ENCODE results near the gene FBXO17.
"Not testable (repeated sequence)": the region's sequence is repeated elsewhere in the genome, so short reads cannot be mapped to it uniquely, and the experiment has no call there.

FBXO17 gene

DNA sequence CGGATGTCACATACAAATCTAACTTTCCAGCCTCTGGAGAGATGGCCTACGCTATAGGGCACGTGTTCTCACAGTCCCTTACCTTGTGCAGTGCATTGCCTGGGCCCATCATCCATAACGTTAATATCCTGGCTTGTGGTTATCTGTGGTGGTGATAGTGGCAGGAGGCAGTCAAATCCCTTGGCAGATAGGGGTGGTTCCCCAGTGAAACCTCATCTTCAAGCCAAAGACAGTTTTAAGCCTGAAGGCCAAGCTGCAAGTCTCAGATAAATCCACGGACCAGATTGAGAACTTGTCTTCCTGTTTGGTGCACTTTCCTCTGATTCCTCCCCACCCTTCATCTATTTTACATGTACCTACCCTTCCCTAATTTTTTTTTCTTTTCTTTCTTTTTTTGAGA is 4.3 kb upstream of the FBXO17 start:
- DNase-seq: no peak

DNA sequence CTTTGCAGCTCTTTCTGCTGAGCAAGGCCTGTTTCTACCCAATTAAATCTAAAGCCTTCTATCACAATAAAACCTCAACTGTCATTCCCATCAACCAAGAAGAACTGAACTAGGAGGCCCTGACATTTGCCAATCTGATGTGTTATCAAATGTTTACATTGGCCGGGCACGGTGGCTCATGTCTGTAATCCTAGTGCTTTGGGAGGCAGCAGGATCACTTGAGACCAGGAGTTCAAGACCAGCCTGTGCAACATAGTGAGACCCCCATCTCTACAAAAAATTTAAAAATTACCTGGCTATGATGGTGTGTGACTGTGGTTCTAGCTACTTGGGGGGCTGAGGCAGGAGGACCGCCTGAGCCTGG is 2.8 kb upstream of the FBXO17 start:
- DNase-seq: no peak

DNA sequence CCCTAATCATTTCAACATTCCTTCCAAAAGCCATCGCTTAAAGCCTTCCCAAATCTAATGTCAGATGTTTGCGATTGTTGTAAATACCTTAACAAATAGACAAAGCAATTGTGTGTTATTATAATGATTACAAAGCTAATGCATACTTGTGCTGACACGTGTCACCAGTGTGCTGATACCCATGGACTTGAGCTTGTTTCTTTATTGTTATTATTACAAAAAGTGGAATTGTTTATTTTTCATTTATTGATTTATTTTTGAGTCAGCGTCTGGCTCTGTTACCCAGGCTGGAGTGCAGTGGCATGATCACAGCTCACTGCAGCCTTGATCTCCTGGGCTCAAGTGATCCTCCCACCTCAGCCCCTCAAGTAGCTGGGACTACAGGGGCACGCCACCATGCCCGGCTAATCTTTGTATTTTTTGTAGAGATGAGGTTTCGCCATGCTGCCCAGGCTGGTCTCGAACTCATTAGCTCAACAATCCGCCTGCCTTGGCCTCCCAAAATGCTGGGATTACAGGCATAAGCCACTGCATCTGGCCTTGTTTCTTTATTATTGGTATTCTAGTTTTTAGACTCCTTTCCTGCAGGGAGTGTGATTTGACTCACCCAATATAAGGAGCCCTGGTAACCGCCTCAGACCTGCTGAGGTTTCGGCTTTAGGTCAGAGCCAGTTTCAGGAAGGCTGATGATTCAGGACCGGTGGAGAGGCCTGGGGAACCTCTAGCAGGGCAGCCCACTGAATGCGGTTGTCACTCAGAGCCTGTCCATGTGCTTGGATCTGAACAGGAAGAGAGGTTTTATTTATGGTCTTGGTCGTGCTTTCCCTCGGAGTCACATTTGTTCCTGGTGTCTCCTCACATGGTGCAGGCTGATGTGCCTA is 2.1 kb upstream of the FBXO17 start:
- no peak for DNase-seq

DNA sequence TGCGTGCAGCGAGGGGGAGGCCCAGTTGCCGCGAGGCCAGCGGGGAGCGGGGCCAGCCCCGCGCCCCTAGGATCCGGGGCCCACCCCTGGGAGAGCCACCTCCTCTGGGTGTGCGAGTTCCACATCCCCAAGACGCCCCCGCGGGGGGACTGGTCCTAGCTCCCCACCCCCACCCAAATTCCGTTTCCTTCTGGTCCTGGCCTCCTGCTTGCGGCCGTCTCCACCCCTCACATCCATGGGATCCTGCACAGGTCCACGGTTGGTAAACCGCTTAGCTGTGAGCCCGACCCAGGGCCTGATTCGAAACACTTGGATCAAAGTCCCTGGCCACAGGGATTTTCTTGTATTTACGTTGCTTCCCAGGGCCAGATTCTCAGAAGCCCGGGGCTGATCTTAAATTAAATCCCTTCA is 324 bp upstream of the FBXO17 start:
- DNase-seq: no peak

DNA sequence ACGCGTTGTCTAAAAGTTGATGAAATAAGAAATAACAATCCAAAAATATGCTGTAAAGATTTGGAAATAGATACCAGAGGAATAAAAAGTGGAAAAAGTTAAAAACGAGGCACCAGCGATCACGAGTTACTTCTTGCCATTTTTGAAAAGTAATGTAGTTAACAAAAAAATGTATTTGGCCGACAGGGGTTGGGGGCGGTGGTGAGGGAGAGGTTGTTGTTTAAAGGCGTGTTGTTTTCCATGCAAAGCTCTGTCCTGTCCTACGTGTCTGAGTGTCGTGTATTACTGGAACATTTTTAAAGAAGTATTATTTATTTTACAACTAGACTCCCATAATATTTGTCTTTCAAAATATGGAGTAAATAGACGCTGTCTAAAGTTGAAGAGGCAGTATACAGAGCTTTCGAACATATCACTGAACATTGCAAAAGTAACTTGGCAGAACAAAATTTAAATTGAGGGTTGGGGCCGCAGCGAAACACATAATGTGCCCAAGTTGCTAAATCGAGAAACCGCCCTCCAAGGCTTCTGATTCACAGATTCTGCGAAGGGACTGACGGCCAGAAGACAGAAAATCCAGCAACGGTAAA is 823 bp downstream of the FBXO17 start:
- no peak for DNase-seq

DNA sequence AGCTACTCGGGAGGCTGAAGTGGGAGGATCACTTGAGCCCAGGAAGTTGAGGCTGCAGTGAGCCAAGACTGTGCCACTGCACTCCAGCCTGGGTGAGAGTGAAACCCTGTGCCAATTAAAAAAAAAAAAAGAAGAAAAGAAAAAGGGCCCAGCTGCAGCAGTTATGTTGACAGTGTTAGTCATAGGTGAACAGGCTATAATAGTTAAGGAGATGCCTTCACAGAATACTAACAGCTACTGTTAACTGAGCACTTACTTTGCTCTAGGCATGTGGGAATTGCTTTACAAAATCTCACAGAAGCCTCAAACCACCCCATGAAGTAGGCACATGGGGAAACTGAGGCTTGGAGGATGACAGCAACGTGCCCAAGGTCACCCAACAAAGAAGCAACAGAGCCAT is 3.9 kb downstream of the FBXO17 start:
- no peak for DNase-seq

DNA sequence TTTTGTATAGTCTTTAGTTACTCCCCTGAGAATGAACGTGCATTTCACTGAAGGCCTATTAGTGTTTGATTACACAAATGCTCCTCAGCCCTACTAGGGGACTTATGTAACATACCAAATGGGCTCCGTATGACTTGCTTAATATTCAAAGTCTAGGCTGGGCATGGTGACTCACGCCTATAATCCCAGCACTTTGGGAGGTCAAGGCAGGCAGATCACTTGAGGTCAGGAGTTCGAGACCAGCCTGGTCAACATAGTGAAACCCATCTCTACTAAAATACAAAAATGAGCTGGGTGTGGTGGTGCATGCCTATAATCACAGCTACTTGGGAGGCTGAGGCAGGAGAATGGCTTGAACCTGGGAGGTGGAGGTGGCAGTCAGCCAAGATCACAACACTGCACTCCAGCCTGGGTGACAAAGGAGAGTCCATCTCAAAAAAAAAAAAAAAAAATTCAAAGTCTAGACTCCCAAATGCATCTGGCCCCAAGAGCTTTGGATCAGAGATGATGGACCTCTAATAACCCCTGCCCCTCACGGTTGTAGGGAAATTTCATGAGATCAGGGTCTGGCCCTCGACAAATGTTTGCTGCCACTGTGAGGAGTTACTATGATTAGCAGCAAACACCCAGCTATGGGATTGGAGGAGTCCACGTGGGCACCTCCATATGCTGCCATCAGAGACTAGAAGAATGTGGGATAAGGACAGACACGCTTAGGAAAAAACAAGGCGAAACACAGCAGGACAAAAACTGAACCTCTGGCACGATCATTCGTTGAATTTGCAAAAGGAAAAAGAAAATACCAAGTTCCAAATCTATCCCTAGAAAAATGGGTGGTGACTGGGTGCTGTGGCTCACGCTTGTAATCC is 4.6 kb downstream of the FBXO17 start:
- no peak for DNase-seq

DNA sequence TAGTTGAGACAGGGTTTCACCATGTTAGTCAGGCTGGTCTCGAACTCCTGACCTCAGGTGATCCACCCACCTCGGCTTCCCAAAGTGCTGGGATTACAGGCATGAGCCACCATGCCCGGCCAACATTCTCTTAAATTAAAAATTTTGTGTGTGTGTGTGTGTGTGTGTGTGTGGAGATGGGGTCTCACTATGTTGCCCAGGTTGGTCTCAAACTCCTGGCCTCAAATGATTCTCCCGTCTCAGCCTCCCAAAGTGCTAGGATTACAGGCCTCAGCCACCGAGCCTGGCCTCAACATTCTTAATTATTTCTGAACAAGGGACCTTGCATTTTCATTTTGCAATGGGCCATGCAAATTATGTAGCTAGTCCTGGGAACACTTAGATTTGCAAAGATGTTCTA is 9.4 kb downstream of the FBXO17 start:
- not testable (repeated sequence) for DNase-seq

DNA sequence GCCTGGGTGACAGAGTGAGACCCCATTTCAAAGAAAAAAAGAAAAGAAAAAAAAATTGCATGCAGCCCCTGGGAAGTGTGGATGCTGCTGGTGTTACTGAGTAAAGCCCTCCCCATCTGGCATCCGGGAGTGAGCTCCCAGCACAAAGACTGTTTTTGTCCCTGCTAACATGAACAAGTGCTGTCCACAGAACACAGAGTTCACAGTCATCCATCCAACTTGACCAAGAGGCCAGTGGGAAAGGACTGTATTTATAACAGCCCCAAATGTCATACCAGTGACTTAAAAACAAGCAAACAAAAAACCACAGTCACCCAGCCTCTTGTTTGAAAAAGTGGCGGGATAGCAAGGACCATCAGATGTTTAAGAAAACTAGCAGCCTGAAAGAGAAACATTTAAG is 10.8 kb downstream of the FBXO17 start:
- no peak for DNase-seq

DNA sequence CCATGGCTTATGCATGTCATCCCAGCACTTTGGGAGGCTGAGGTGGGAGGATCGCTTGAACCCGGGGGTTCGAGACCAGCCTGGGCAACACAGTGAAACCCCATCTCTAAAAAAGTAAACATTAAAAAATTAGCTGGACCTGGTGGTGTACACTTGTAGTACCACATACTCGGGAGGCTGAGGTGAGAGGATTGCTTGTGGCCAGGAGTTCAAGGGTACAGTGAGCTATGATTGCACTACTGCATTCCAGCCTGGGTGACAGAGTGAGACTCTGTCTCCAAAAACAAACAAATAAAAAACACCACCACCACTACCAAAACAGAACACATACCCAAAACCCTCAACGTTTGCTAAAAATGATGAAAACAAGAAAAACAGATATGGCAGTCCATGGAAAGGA is 15.9 kb downstream of the FBXO17 start:
- DNase-seq: no peak

DNA sequence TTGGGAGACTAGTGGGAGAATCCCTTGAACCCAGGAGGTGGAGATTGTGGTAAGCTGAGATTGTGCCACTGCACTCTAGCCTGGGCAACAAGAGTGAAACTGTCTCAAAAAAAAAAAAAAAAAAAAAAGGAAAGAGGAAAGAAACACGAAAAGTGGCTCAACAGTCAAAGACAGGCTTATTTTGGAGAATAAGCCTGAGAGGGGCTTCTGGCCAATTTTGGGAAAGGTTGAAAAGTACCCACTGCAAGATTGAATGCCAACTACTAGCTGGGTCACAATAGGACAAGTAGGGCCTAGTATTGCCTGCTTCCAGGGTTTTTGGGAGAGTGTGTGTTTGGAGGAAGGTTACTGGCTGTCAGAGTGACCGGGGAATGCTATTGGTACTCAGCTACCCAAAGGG is 17.2 kb downstream of the FBXO17 start:
- no peak for DNase-seq

DNA sequence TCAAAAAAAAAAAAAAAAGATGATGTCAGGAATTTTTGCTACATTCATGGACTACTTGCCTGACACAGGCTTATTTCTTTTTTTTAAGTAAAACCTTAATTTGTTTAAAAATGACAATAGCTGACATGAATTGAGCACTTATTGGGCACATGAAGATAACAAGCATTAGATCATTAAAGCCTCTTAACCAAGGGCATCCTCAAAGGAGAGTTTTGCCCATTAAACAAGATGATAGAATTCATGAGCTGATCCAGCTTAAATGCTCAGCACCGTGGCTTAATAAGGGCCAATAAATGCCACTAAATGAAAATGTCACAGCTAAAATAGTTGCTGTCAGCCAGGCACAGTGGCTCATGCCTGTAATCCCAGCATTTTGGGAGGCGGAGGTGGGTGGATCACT is 19.3 kb downstream of the FBXO17 start:
- no peak for DNase-seq

DNA sequence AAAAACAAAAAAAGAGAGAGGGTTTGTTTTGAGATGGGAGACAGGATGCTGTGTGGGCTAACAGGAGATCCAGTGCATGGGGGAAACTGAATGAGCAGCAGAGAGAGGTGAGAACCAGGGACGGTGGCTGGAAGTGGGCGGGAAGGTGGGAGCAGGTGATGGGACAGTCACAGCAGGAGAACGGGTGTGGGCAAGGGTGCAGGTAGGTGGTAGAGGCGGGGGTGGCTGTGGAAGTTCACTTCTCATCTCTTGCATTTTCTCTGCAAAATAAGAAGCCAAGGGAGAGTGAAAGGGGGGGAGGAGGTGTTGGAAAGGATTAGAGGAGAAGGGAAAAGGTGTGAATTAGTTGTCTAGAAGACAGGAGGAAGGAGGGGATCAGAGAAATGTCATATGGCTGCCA is 21.9 kb downstream of the FBXO17 start:
- no peak for DNase-seq

DNA sequence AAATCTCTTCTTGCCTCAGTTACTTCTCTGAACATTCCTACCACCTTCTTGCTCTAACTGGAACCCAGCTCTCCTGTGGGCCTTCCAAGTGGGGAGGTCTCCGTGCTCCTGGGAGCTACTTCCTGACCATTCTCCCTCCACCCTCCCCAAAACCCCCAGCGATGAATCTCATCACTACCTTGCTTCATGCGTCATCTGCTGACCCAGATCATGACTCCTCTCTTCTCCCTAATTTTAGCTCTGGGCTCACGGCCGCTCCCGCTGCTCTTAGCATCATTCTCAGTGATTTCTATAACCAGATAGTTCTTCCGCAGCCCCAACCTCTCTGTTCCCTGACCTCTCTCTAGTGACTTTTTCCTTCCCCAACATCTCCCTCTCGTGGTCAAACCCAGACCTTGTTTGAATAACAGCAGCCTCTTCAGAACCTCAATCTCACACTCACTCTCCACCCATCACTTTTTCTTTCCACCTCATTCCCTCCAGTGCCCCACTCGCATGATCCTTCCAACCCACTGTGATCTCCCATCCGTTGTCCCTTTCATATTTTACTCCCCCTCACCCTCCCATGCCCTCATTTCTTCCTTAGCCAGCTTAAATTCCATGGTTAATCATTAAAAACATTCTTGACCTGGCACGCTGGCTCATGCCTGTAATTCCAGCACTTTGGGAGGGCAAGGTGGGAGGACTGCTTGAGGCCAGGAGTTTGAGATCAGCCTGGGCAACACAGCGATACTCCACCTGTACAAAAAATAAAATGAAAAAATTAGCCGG is 23.0 kb downstream of the FBXO17 start:
- DNase-seq: peak; percentile 52

DNA sequence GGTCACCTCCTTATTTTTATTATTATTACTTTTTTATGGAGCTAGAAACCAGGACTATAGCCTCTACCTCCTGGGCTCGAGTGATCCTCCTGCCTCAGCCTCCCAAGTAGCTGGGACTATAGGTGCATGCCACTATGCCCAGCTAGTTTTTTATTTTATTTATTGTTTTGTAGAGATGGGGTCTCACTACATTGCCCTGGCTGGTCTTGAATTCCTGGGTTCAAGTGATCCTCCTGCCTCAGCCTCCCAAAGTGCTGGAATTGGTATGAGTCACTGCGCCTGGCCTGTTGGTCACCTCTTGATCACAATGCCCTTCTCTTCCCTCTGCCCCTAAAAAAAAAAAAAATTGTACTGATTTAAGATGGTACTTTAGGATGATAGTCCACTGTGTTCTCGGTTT is 24.4 kb downstream of the FBXO17 start:
- no peak for DNase-seq

DNA sequence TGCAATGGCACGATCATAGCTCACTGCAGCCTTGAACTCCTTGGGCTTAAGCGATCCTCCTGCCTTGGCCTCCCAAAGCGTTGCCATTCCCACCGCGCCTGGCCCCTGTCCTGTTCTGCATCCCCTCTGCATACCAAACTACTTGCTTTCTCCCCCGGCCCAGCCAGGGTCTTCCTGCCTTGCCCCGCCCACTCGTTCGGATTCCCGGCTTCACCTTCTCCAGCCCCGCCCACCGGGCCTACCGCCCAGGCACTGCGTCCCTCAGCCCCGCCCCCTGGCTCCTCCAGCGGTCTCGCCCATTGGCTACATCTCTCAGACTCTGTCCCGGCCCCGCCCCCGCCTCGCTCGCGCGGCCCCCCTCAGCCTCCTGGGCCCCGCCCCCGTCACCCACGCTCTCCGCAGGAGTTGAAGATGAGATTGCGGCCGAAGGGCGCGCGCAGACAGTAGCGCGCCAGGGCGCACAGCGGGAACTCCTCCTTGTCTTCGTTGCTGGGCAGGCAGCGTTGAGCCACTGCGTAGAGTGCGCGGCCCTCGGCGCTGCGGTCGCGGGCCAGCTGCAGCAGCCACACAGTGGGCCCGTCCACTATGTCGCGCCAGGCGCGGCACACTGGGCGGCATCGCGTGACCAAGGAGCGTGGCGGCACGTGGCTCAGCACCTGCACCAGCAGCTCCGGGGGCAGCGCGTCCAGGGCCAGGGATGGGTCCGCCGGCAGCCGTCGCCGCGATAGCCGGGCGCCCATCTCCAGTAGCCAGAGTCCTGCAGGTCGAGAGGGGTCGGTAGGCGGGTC is 25.8 kb downstream of the FBXO17 start:
- peak; percentile 19 for DNase-seq

DNA sequence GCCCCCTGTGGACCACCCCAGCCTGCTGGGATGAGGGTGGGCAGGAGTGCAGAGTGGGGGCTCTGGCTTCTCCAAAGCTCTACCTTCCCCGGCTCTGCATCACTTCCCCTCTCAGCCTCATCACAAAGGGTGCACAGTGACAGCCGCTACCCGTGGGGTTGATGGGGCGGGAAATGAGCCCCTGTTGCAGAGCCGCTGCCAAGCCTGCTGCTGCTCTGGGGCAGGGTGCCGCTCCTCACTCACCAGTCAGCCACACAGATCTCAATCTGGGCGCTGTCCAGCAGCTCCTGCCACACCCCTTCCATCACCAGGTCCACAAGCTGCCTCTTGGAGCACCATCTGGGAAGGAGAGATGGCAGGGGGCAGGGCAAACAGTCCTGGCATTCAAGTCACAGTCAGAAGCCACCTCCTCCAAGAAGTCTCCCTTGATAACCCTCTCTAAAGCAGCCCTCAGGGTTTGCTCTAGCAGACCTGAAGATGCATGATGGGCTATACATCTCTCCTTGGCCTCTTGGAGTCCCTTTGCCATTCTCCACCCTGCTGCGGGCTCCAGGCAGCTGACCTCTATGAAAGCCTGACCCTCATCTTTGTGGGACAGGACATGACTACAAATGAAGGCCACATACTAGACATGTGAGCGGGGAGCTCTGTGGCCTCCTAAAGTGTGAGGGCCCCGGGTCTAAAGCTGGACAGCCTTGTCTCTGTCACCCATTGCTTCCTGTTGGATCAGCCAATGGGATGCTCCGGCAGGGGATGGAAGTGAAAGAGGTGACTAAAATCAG is 29.1 kb downstream of the FBXO17 start:
- no peak for DNase-seq

DNA sequence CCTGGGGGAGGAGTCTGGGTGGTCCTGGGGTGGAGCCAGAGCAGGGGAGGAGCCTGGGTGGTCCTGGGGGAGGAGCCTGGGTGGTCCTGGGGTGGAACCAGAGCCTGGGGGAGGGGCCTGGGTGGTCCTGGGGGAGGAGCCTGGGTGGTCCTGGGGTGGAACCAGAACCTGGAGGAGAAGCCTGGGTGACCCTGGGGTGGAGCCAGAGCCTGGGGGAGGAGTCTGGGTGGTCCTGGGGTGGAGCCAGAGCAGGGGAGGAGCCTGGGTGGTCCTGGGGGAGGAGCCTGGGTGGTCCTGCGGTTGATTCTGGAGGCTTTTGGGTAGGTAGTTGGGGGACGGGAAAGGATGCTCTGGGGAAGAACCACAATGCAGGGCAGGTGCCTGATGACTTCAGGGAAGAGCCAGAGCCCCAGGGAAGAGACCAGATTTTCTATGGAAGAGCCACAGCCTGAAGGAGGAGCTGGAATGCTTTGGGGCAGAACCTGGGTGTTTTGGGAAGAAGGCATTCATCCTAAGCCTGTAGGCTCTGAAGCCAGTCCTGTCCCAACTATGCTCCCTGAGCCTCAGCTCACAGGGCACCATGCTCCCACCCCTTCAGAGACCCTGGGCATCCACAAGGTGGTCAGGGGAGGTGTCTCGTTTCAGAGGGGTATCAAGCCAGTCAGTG is 29.8 kb downstream of the FBXO17 start:
- DNase-seq: no peak

DNA sequence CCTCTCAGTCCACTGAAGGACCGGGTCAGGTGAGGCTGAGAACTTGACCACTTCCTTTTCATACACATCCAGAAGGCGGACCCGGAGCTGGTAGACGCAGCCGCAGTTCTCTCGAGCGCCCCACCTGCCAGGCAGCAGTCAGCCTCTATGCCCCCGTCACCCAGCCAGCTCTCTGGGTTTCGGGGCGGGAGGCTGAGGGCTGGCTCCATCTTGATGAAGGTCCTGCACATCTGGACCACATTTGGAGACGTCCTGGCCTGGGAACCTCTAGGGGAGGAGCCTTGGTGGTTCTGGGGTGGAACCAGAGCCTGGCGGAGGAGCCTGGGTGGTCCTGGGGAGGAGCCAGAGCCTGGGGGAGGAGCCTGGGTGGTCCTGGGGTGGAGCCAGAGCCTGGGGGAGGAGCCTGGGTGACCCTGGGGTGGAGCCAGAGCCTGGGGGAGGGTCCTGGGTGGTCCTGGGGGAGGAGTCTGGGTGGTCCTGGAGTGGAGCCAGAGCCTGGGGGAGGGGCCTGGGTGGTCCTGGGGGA is 30.5 kb downstream of the FBXO17 start:
- no peak for DNase-seq

DNA sequence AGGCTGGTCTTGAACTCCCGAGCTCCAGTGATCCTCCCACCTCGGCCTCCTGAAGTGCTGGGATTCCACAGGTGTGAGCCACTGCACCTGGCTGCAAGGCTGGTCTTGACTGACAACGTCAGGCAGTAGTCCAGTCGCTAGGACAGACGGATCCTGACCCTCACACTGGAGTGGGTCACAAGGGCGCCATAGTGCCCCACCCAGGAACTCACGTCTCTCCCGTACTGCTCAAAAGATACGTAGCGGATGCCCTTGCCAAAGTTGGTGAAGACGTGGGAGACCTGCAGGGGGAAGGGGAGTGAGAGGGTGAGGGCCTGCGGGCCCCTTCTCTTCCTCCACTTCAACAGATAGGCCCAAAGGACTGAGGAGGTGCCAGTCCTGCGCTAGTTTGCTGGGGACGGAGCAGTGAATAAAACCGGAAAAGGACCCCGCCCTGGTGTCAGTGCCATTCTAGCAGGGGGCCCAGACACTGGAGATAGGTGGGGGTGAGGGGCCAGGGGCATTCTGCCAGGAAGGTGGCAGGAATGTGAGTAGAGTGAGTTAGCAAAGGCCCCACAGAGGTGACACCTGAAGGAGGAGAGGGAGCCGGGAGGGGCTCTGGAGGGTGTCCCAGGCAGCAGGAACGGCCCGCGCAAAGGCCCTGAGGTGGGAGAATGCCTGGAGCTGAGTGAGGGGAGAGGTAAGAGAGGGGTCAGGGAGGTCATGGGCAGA is 32.9 kb downstream of the FBXO17 start:
- DNase-seq: no peak

All from NCI-H2107 (cell line).